Trophoblast cell (in vitro differentiated cells and primary cell): ENCODE data around the gene SKAP1.
"Not testable (repeated sequence)": the region's sequence is repeated elsewhere in the genome, so short reads cannot be mapped to it uniquely, and the experiment has no call there.

Experiments used
- DNase-seq, 2 donors: peaks; one replicate each; pipeline ENCODE4 v3.0.0-alpha.2; 2016
- H2AFZ ChIP-seq: 2 replicates; pipeline ENCODE4 v1.6.1; 2013; ENCODE audit warnings: low read length, moderate library complexity, mild to moderate bottlenecking; ENCODE audit not compliant: insufficient read depth, poor library complexity
- H2AK5ac ChIP-seq: 2 replicates; pipeline ENCODE4 v1.6.1; 2013; ENCODE audit warnings: mild to moderate bottlenecking, low read length
- H2BK120ac ChIP-seq: 2 replicates; pipeline ENCODE4 v1.6.1; 2013; ENCODE audit warnings: low read length, mild to moderate bottlenecking, moderate library complexity; ENCODE audit not compliant: insufficient read depth, poor library complexity
- H2BK12ac ChIP-seq: 2 replicates; pipeline ENCODE4 v1.6.1; 2013; ENCODE audit warnings: mild to moderate bottlenecking, low read length, moderate library complexity
- H2BK5ac ChIP-seq: 2 replicates; pipeline ENCODE4 v1.6.1; 2013; ENCODE audit warnings: low read length, low read depth, moderate library complexity, mild to moderate bottlenecking; ENCODE audit not compliant: poor library complexity
- H3K14ac ChIP-seq: 2 replicates; pipeline ENCODE4 v1.6.1; 2013; ENCODE audit warnings: mild to moderate bottlenecking, low read length
- H3K18ac ChIP-seq: 2 replicates; pipeline ENCODE4 v1.6.1; 2013; ENCODE audit warnings: mild to moderate bottlenecking, low read length
- H3K23ac ChIP-seq: 2 replicates; pipeline ENCODE4 v1.6.1; 2013; ENCODE audit warnings: low read length
- H3K27ac ChIP-seq: 2 replicates; pipeline ENCODE4 v1.5.1; 2013; ENCODE audit warnings: low read depth, mild to moderate bottlenecking, inconsistent platforms, low read length, moderate library complexity
- H3K27me3 ChIP-seq: 2 replicates; pipeline ENCODE4 v1.6.1; 2013; ENCODE audit warnings: inconsistent platforms, mild to moderate bottlenecking, low read length, moderate library complexity; ENCODE audit not compliant: insufficient read depth
- H3K36me3 ChIP-seq, 2 experiments: 1 replicate in 1 of 2; 2 replicates in 1 of 2; pipeline ENCODE4 v1.6.1; 2013; ENCODE audit warnings: low read length in 2 of 2, mild to moderate bottlenecking in 2 of 2, moderate library complexity in 1 of 2; ENCODE audit not compliant: insufficient read depth in 2 of 2, control insufficient read depth in 1 of 2
- H3K4ac ChIP-seq: 2 replicates; pipeline ENCODE4 v1.6.1; 2013; ENCODE audit warnings: low read depth, mild to moderate bottlenecking, low read length, moderate library complexity
- H3K4me1 ChIP-seq, 2 experiments: 1 replicate in 1 of 2; 2 replicates in 1 of 2; pipeline ENCODE4 v1.6.1; 2013; ENCODE audit warnings: low read length in 2 of 2, mild to moderate bottlenecking in 2 of 2, moderate library complexity in 1 of 2; ENCODE audit not compliant: insufficient read depth in 2 of 2, control insufficient read depth in 1 of 2
- H3K4me2 ChIP-seq: 2 replicates; pipeline ENCODE4 v1.6.1; 2013; ENCODE audit warnings: inconsistent platforms, mild to moderate bottlenecking, low read length, moderate library complexity
- H3K4me3 ChIP-seq: 2 replicates; pipeline ENCODE4 v1.5.1; 2013; ENCODE audit warnings: mild to moderate bottlenecking, low read depth, low read length, inconsistent platforms
- H3K79me1 ChIP-seq: one replicate; pipeline ENCODE4 v1.6.1; 2013; ENCODE audit warnings: low read length
- H3K79me2 ChIP-seq: 2 replicates; pipeline ENCODE4 v1.6.1; 2013; ENCODE audit warnings: low read length, mild to moderate bottlenecking; ENCODE audit not compliant: control insufficient read depth, insufficient read depth, poor library complexity
- H3K9ac ChIP-seq: 2 replicates; pipeline ENCODE4 v1.6.1; 2013; ENCODE audit warnings: mild to moderate bottlenecking, low read length
- H3K9me3 ChIP-seq: 2 replicates; pipeline ENCODE4 v1.6.1; 2013; ENCODE audit warnings: low read depth, mild to moderate bottlenecking, control low read depth, inconsistent platforms, low read length; ENCODE audit not compliant: insufficient read depth
- H4K12ac ChIP-seq: 2 replicates; pipeline ENCODE4 v1.6.1; 2013; ENCODE audit warnings: low read depth, mild to moderate bottlenecking, low read length, moderate library complexity
- H4K8ac ChIP-seq: 2 replicates; pipeline ENCODE4 v1.6.1; 2013; ENCODE audit warnings: low read depth, mild to moderate bottlenecking, low read length, moderate library complexity
- H4K91ac ChIP-seq: one replicate; pipeline ENCODE4 v1.6.1; 2013; ENCODE audit warnings: low read depth, mild to moderate bottlenecking, low read length, moderate library complexity
- WGBS: extraction: QIAGEN DNeasy Blood & Tissue Kit; methylation state at CpG from one replicate; pipeline ENCODE4 v1.1.7; 2013; ENCODE audit warnings: missing lambda C conversion rate; ENCODE audit not compliant: insufficient read length, insufficient coverage; ENCODE audit errors: extremely low coverage; 5-methylcytosine and 5-hydroxymethylcytosine counted together

The SKAP1 gene

GRCh38 chr17:48191362-48191761 is 238.7 kb downstream of the SKAP1 start:
- no peaks in the 10 kb centered on the region for H3K27me3 ChIP-seq
- no peak overlapping the region for H3K4me3 ChIP-seq
- H2BK12ac ChIP-seq: no peak overlapping the region
- H4K91ac ChIP-seq: no peak overlapping the region
- no peak overlapping the region for H3K27ac ChIP-seq
- no peak overlapping the region for H3K4me2 ChIP-seq
- no CpG with 5 or more reads among the region's 1 CpG for WGBS
- no peak overlapping the region for H2AFZ ChIP-seq
- H3K9ac ChIP-seq: no peak overlapping the region
- no peak overlapping the region for H2BK120ac ChIP-seq
- H4K8ac ChIP-seq: no peak overlapping the region
- no peaks in the 10 kb centered on the region for H3K36me3 ChIP-seq
- H3K4me1 ChIP-seq: no peaks in the 10 kb centered on the region
- H3K79me2 ChIP-seq: no peaks in the 10 kb centered on the region
- H3K9me3 ChIP-seq: no peaks in the 10 kb centered on the region
- no peak overlapping the region for H3K18ac ChIP-seq
- H3K4ac ChIP-seq: no peak overlapping the region
- DNase-seq: no peak
- H3K14ac ChIP-seq: no peak overlapping the region
- H2BK5ac ChIP-seq: no peak overlapping the region
- no peak overlapping the region for H4K12ac ChIP-seq
- no peak overlapping the region for H3K23ac ChIP-seq
- H3K79me1 ChIP-seq: no peaks in the 10 kb centered on the region
- H2AK5ac ChIP-seq: no peak overlapping the region

DNA sequence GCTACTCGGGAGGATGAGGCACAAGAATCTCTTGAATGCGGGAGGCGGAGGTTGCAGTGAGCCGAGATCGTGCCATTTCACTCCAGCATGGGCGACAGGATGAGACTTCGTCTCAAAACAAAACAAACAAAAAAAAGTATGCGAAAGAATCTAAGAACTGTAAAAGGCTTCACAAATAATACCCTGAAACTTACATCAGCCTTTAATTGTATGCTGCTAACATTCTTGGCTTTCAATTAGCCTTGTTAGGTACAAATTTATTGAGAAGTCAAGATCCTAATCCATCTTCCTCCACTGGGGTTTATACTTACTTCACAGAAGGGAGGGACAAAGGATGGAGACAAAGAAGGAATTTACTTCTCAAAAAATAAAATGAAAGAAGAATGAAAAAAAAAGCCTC is 239.1 kb downstream of the SKAP1 start:
- H3K23ac ChIP-seq: no peak overlapping the region
- H3K4me3 ChIP-seq: no peak overlapping the region
- no peaks in the 10 kb centered on the region for H3K79me2 ChIP-seq
- no peak overlapping the region for H3K4ac ChIP-seq
- no peak overlapping the region for H3K18ac ChIP-seq
- H2BK5ac ChIP-seq: no peak overlapping the region
- H3K4me2 ChIP-seq: no peak overlapping the region
- H3K14ac ChIP-seq: no peak overlapping the region
- no peak for DNase-seq
- no peak overlapping the region for H4K12ac ChIP-seq
- H3K27me3 ChIP-seq: no peaks in the 10 kb centered on the region
- H3K9me3 ChIP-seq: no peaks in the 10 kb centered on the region
- WGBS: no CpG with 5 or more reads among the region's 8 CpGs
- no peak overlapping the region for H2AFZ ChIP-seq
- H2BK120ac ChIP-seq: no peak overlapping the region
- no peak overlapping the region for H3K27ac ChIP-seq
- no peak overlapping the region for H3K9ac ChIP-seq
- no peaks in the 10 kb centered on the region for H3K79me1 ChIP-seq
- H2AK5ac ChIP-seq: no peak overlapping the region
- no peaks in the 10 kb centered on the region for H3K36me3 ChIP-seq
- no peaks in the 10 kb centered on the region for H3K4me1 ChIP-seq
- no peak overlapping the region for H4K8ac ChIP-seq
- H2BK12ac ChIP-seq: no peak overlapping the region
- no peak overlapping the region for H4K91ac ChIP-seq

DNA sequence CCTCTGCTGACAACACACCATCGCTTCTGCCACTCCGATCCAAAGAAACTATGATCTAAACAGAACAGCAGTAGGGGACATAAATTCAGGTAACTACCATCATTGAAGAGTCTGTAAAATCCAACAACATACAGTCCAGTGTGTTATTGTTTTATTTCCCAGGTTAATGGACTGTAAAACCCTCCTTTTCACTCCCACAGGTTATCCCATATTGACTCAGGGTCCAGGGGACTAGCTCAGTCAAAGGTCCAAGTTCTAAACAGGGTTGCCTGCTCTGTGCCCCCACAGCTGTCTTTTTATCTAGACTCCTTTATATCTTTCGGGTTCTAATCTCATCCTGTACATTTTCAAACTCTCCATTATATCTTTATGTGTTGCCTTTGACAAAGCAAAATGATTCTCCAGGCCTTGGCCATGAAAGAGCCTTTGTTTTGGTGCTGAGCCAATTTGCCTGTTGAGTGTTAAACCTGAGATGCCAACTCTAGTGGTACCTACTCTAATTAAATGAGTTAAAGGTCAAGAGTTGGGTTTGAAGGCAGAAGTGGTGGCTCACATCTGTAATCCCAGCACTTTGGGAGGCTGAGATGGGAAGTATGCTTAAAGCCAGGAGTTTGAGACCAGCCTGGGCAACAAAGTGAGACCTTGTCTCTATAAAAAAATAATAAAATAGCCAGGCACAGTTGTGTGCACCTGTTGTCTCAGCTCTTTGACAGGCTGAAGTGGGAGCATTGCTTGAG is 242.0 kb downstream of the SKAP1 start:
- no peaks in the 10 kb centered on the region for H3K9me3 ChIP-seq
- no peak overlapping the region for H3K23ac ChIP-seq
- no peak overlapping the region for H4K12ac ChIP-seq
- no CpG with 5 or more reads among the region's 3 CpGs for WGBS
- no peaks in the 10 kb centered on the region for H3K4me1 ChIP-seq
- no peak overlapping the region for H3K4ac ChIP-seq
- H2BK120ac ChIP-seq: no peak overlapping the region
- H3K4me3 ChIP-seq: no peak overlapping the region
- no peak overlapping the region for H2BK12ac ChIP-seq
- no peak for DNase-seq
- no peak overlapping the region for H3K9ac ChIP-seq
- no peak overlapping the region for H3K18ac ChIP-seq
- H3K79me2 ChIP-seq: no peaks in the 10 kb centered on the region
- no peaks in the 10 kb centered on the region for H3K79me1 ChIP-seq
- H3K4me2 ChIP-seq: no peak overlapping the region
- no peaks in the 10 kb centered on the region for H3K36me3 ChIP-seq
- no peak overlapping the region for H4K91ac ChIP-seq
- H2BK5ac ChIP-seq: no peak overlapping the region
- H2AK5ac ChIP-seq: no peak overlapping the region
- no peak overlapping the region for H2AFZ ChIP-seq
- no peak overlapping the region for H4K8ac ChIP-seq
- H3K27me3 ChIP-seq: no peaks in the 10 kb centered on the region
- H3K14ac ChIP-seq: no peak overlapping the region
- H3K27ac ChIP-seq: no peak overlapping the region

- not testable (repeated sequence) for H3K79me2 ChIP-seq, H3K79me1 ChIP-seq, H3K36me3 ChIP-seq, DNase-seq, H3K4me3 ChIP-seq, H4K91ac ChIP-seq, H3K18ac ChIP-seq, H2BK5ac ChIP-seq, H2BK12ac ChIP-seq, H2AK5ac ChIP-seq, H4K12ac ChIP-seq, H3K4ac ChIP-seq, H2BK120ac ChIP-seq, H4K8ac ChIP-seq, H3K9me3 ChIP-seq, H2AFZ ChIP-seq, H3K9ac ChIP-seq, H3K14ac ChIP-seq, H3K4me1 ChIP-seq, H3K27me3 ChIP-seq, H3K4me2 ChIP-seq, H3K27ac ChIP-seq, H3K23ac ChIP-seq
- no CpG with 5 or more reads among the region's 5 CpGs for WGBS
Observed at GRCh38 chr17:48186317-48186716, 243.7 kb downstream of the SKAP1 start.
